ENCODE measurements around the gene ZBTB16.

The ZBTB16 gene

GRCh38 chr11:114171257-114172054, 111.9 kb downstream of the ZBTB16 start:
- DNase-seq (no peak), ATAC-seq (ENCODE audit: insufficient read depth, low read depth) (no peak)
- H3K4me2 ChIP-seq (ENCODE audit: insufficient read depth, low read length), result no peak overlapping the region
- H2AFZ ChIP-seq (ENCODE audit: low read depth, low read length), result no peak overlapping the region
- TF ChIP-seq CTCF (IDR thresholded peaks at IDR 0.05; ENCODE audit: borderline replicate concordance, extremely low read depth, low read length, poor library complexity, severe bottlenecking) (no peak), EZH2 (IDR thresholded peaks at IDR 0.05; ENCODE audit: borderline replicate concordance, low read depth, low read length, severe bottlenecking) (no peak)
- H4K20me1 ChIP-seq (ENCODE audit: insufficient read depth, low read length), result peaks cover 13% of the 10 kb centered on the region
- H3K27me3 ChIP-seq (ENCODE audit: insufficient read depth, low read length, poor library complexity), result peaks cover 47% of the 10 kb centered on the region
- H3K36me3 ChIP-seq (ENCODE audit: insufficient read depth, low read length), result no peaks in the 10 kb centered on the region
- no peak overlapping the region for H3K27ac ChIP-seq (ENCODE audit: low read length)
- H3K9ac ChIP-seq (ENCODE audit: low read depth, low read length), result no peak overlapping the region
- no peaks in the 10 kb centered on the region for H3K79me2 ChIP-seq (ENCODE audit: insufficient read depth, low read length)
- H3K9me3 ChIP-seq (ENCODE audit: insufficient read depth, low read length, severe bottlenecking), result no peaks in the 10 kb centered on the region
- peaks cover 12% of the 10 kb centered on the region for H3K4me1 ChIP-seq (ENCODE audit: insufficient read depth, low read length)
- H3K4me3 ChIP-seq (ENCODE audit: low read depth in 1 of 2, low read length in 2 of 2), result no peak overlapping the region

- TF ChIP-seq CTCF (IDR thresholded peaks at IDR 0.05; ENCODE audit: borderline replicate concordance, extremely low read depth, low read length, poor library complexity, severe bottlenecking) (no peak), EZH2 (IDR thresholded peaks at IDR 0.05; ENCODE audit: borderline replicate concordance, low read depth, low read length, severe bottlenecking) (no peak)
- Histone ChIP-seq H3K27ac (ENCODE audit: low read length) (no peak overlapping the region), H3K9me3 (ENCODE audit: insufficient read depth, low read length, severe bottlenecking) (no peaks in the 10 kb centered on the region), H4K20me1 (ENCODE audit: insufficient read depth, low read length) (peaks cover 13% of the 10 kb centered on the region), H3K9ac (ENCODE audit: low read depth, low read length) (no peak overlapping the region), H3K36me3 (ENCODE audit: insufficient read depth, low read length) (no peaks in the 10 kb centered on the region), H3K79me2 (ENCODE audit: insufficient read depth, low read length) (no peaks in the 10 kb centered on the region), H3K4me2 (ENCODE audit: insufficient read depth, low read length) (no peak overlapping the region), H3K27me3 (ENCODE audit: insufficient read depth, low read length, poor library complexity) (peaks cover 45% of the 10 kb centered on the region), H2AFZ (ENCODE audit: low read depth, low read length) (no peak overlapping the region), H3K4me1 (ENCODE audit: insufficient read depth, low read length) (peaks cover 12% of the 10 kb centered on the region), H3K4me3 (ENCODE audit: low read depth in 1 of 2, low read length in 2 of 2) (no peak overlapping the region)
- no peak for DNase-seq
- ATAC-seq (ENCODE audit: insufficient read depth, low read depth), result no peak
Observed at GRCh38 chr11:114172055-114172861, 112.7 kb downstream of the ZBTB16 start.

- no peaks in the 10 kb centered on the region for H3K79me2 ChIP-seq (ENCODE audit: insufficient read depth, low read length)
- H3K36me3 ChIP-seq (ENCODE audit: insufficient read depth, low read length), result no peaks in the 10 kb centered on the region
- no peak overlapping the region for H3K4me2 ChIP-seq (ENCODE audit: insufficient read depth, low read length)
- no peak overlapping the region for H3K4me3 ChIP-seq (ENCODE audit: low read depth in 1 of 2, low read length in 2 of 2)
- DNase-seq (no peak), ATAC-seq (ENCODE audit: insufficient read depth, low read depth) (no peak)
- H4K20me1 ChIP-seq (ENCODE audit: insufficient read depth, low read length), result peaks cover 13% of the 10 kb centered on the region
- peaks cover 7% of the 10 kb centered on the region; the same call in 1 of the 2 replicates for H3K4me1 ChIP-seq (ENCODE audit: insufficient read depth, low read length)
- no peaks in the 10 kb centered on the region for H3K9me3 ChIP-seq (ENCODE audit: insufficient read depth, low read length, severe bottlenecking)
- no peak overlapping the region for H3K9ac ChIP-seq (ENCODE audit: low read depth, low read length)
- peaks cover 40% of the 10 kb centered on the region for H3K27me3 ChIP-seq (ENCODE audit: insufficient read depth, low read length, poor library complexity)
- no peak overlapping the region for H3K27ac ChIP-seq (ENCODE audit: low read length)
- TF ChIP-seq EZH2 (IDR thresholded peaks at IDR 0.05; ENCODE audit: borderline replicate concordance, low read depth, low read length, severe bottlenecking) (no peak), CTCF (IDR thresholded peaks at IDR 0.05; ENCODE audit: borderline replicate concordance, extremely low read depth, low read length, poor library complexity, severe bottlenecking) (no peak)
- H2AFZ ChIP-seq (ENCODE audit: low read depth, low read length), result no peak overlapping the region
Observed at GRCh38 chr11:114172871-114173444, 113.4 kb downstream of the ZBTB16 start.

Data from DND-41 (cell line).